Body of pancreas (tissue), 4 donors: Measurements from ENCODE around the gene CCNDBP1. TPM values are rescaled to one million over a fixed set of nuclear protein-coding genes. Genes with fewer than 3 reads are reported as not detected.

Experiments used
- ATAC-seq: fragments of 150-250 bp; one replicate; pipeline ENCODE4 v1.9.1; 2016
- DNase-seq, 4 donors: peaks; one replicate each; pipeline ENCODE4 v3.0.0-alpha.2; 2019
- H3K27ac ChIP-seq, 4 donors: fragments of 200-600 bp; sonication (generic); 1 replicate in 3 of 4; 2 replicates in 1 of 4; pipeline versions ENCODE4 v1.5.1 to v1.6.1; 2016 to 2019; ENCODE audit warnings: mild to moderate bottlenecking in 1 of 4, mixed read lengths in 1 of 4, moderate library complexity in 1 of 4
- H3K27me3 ChIP-seq, 2 donors: fragments of 200-600 bp; sonication (generic); one replicate each; pipeline ENCODE4 v1.6.0; 2016; ENCODE audit warnings: mild to moderate bottlenecking in 1 of 2
- H3K36me3 ChIP-seq, 2 donors: fragments of 200-600 bp; sonication (generic); replicated peaks in 1 of 2; 2 replicates each; pipeline ENCODE4 v1.5.1; 2016; ENCODE audit warnings: low read depth in 2 of 2; ENCODE audit not compliant: insufficient read depth in 1 of 2
- H3K4me1 ChIP-seq: fragments of 200-600 bp; sonication (generic); one replicate; pipeline ENCODE4 v1.6.0; 2016
- H3K4me3 ChIP-seq, 2 donors: fragments of 200-600 bp; sonication (generic); 1 replicate in 1 of 2; 2 replicates in 1 of 2; pipeline ENCODE4 v1.5.1; 2016 to 2019
- H3K9me3 ChIP-seq, 3 donors: fragments of 200-600 bp; sonication (generic); 1 replicate in 2 of 3; 2 replicates in 1 of 3; pipeline ENCODE4 v1.5.1; 2016
- POLR2A ChIP-seq, 3 donors: fragments of 450-650 bp; IDR thresholded peaks; one replicate each; pipeline ENCODE4 v1.6.1; 2016; ENCODE audit warnings: antibody characterized with exemption in 3 of 3, mild to moderate bottlenecking in 2 of 3
- WGBS, 2 donors: methylation state at CpG; one replicate each; pipeline ENCODE4 v1.1.5; 2017; 5-methylcytosine and 5-hydroxymethylcytosine counted together
- intact Hi-C: fragments of 100-400 bp; cut with DNase I; formaldehyde crosslinking; loops from one replicate; pipeline ENCODE4 v1.15.1; 2023
- total RNA-seq, 2 donors: library from RNA; depleted of rRNA; stranded (reverse); fragments of >200 nt; gene quantifications; one replicate each; pipeline ENCODE4 v1.1.0, GENCODE V29; 2016
- TF ChIP-seq, protein P1 (sequence below), 7 experiments: fragments of 450-650 bp in 4 of 7; fragments of 200-600 bp in 3 of 7; sonication (generic) in 3 of 7; IDR thresholded peaks; one replicate each; pipeline ENCODE4 v1.5.1; 2016 to 2019; ENCODE audit warnings: antibody characterized with exemption in 7 of 7

CCNDBP1 gene, protein sequence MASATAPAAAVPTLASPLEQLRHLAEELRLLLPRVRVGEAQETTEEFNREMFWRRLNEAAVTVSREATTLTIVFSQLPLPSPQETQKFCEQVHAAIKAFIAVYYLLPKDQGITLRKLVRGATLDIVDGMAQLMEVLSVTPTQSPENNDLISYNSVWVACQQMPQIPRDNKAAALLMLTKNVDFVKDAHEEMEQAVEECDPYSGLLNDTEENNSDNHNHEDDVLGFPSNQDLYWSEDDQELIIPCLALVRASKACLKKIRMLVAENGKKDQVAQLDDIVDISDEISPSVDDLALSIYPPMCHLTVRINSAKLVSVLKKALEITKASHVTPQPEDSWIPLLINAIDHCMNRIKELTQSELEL
- 10 to 100 TPM; 15.5 to 37.1 TPM for total RNA-seq

DNA sequence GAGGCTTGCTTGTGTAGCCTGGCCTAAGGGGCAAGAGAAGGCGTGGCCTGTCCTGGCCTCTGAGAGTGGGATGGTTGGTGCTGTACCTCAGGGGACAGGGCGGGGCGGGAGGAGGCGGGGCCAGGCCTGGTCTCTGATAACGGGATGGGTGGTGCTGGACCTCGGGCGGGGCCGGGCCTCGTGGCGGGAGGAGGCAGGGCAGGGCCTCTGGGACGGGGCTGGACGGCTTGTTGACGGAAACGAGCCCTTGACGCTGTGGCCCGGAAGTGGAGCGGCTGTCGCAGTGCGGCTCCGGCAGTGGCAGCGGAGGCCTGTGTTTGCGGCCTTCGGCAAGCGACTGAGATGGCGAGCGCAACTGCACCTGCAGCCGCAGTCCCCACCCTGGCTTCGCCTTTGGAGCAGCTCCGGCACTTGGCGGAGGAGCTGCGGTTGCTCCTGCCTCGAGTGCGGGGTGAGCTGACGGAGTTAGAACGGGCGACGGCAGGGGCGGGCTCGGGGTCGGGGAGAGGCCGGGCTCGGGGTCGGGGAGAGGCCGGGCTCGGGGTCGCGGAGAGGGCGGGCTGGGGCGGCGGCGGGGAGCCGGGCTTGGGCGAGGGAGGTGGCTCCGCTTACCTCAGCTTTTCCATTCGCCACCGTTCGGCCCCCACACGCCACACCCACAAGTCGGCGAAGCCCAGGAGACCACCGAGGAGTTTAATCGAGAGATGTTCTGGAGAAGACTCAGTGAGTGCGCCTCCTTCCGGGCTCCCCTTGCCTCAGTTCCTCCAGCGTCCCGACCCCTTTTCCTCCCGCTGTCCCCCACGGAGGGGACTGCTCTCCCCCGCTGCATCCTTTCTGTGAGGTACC is at the start of gene CCNDBP1:
Gene CCNDBP1 (plus strand): TSS at position 247 of the 846 bp plus-strand sequence. CDS start 96 bp downstream, at position 343.
- ATAC-seq (peak; percentile 99), DNase-seq (peak; percentile 96 to 99 (median 98))
- Histone ChIP-seq H3K4me1 (peaks cover 27% of the 10 kb centered on the region), H3K36me3 (peaks cover 6 to 9% of the 10 kb centered on the region in 2 donors), H3K27ac (peak within 1 kb of the TSS; percentile 77 to 89 (median 83)), H3K9me3 (no peaks in the 10 kb centered on the region), H3K4me3 (peak within 1 kb of the TSS; percentile 73 to 82), H3K27me3 (no peaks in the 10 kb centered on the region)
- intact Hi-C loops = no loop called here
- TF ChIP-seq, protein P1, sequence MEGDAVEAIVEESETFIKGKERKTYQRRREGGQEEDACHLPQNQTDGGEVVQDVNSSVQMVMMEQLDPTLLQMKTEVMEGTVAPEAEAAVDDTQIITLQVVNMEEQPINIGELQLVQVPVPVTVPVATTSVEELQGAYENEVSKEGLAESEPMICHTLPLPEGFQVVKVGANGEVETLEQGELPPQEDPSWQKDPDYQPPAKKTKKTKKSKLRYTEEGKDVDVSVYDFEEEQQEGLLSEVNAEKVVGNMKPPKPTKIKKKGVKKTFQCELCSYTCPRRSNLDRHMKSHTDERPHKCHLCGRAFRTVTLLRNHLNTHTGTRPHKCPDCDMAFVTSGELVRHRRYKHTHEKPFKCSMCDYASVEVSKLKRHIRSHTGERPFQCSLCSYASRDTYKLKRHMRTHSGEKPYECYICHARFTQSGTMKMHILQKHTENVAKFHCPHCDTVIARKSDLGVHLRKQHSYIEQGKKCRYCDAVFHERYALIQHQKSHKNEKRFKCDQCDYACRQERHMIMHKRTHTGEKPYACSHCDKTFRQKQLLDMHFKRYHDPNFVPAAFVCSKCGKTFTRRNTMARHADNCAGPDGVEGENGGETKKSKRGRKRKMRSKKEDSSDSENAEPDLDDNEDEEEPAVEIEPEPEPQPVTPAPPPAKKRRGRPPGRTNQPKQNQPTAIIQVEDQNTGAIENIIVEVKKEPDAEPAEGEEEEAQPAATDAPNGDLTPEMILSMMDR (IDR thresholded peaks at IDR 0.05) = peak in 4 of 7 experiments; percentile 11 to 39 (median 22)
- peak; percentile 80 to 93 (median 91) for TF ChIP-seq POLR2A (IDR thresholded peaks at IDR 0.05)
- WGBS, 2 donors = 1% methylated on average over 18 to 69 of the region's 69 CpGs

DNA sequence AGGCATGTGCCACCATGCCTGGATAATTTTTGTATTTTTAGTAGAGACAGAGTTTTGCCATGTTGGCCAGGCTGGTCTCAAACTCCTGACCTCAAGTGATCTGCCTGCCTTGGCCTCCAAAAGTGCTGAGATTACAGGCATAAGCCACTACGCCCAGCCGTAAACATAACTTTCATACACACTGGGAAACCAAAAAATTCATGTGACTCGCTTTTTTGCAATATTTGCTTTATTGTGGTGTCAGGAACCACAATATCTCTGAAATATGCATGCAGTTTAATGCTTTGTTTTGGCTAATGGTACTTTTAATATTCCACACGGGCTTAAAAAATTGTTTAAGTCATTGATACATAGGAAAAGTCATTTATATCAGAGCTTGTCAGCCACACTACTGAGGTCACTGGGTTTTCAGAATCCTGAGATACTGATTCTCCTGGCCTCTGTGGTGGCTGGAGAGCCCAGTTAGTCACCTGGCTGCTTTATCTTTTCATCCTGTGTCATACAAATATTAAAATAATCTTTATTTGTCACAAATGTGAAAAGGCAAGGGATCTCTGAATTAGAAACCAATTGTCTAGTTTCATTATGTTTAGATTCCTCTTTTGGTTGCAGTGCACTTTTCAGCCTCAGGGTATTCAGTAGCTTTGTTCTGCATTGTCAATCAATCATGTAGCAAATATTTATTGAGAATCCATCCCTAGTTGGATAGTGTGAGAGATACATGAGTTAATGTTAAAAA is 41.8 kb upstream of the CCNDBP1 start:
- WGBS, 2 donors = 85 to 90% methylated on average over 4 of the region's 4 CpGs
- Histone ChIP-seq H3K4me1 (no peaks in the 10 kb centered on the region), H3K4me3 (no peak overlapping the region), H3K27ac (no peak overlapping the region), H3K36me3 (peaks cover 8% of the 10 kb centered on the region in 2 donors), H3K27me3 (no peaks in the 10 kb centered on the region), H3K9me3 (no peaks in the 10 kb centered on the region)
- no peak for DNase-seq
- ATAC-seq = no peak
- TF ChIP-seq, protein P1 (IDR thresholded peaks at IDR 0.05) = no peak
- no peak for TF ChIP-seq POLR2A (IDR thresholded peaks at IDR 0.05)
- intact Hi-C loops = no loop called here

DNA sequence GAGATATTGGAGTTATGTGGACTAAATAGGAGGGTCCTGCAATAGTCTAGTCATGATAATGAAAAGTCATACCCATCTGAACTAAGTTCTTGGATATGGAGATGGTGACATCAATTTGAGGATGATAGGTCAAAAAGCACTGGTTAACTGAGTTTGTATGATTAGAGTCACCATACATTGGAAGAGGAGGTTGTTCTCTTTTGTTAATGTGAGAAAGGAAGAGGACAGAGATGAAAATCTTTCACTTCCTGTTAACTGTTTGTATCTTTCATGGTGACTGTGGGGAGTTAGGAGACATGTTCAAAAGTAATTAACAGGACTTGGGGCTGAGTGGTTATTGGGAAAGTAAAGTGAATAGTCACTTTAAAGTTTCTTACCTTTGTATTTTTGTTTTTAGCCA is 40.7 kb upstream of the CCNDBP1 start:
- Histone ChIP-seq H3K36me3 (peaks cover 8 to 12% of the 10 kb centered on the region in 2 donors), H3K27me3 (no peaks in the 10 kb centered on the region), H3K4me1 (no peaks in the 10 kb centered on the region), H3K4me3 (no peak overlapping the region), H3K27ac (no peak overlapping the region), H3K9me3 (no peaks in the 10 kb centered on the region)
- intact Hi-C loops = no loop called here
- DNase-seq (no peak), ATAC-seq (no peak)
- TF ChIP-seq POLR2A (IDR thresholded peaks at IDR 0.05) = no peak
- TF ChIP-seq, protein P1 (IDR thresholded peaks at IDR 0.05) = no peak

DNA sequence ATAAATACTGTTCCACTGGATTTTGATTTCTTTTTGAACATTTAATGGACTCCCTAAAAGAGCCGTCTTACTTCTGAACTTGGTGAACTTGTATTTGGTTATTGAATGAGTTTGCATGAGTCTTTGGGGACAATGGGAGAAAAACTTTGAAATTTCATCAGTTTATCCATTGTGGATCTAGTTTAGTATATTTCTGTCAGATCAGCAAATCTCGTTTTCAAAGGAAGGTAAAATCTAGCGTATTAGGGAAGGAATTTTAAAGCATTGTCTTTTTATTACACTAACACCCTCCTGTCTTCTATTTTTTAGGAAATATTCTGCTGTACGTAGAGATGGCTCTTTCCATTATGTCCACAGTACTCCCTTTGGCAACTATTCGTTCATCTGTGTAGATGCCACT is 39.0 kb upstream of the CCNDBP1 start:
- 83 to 89% methylated on average over 5 of the region's 5 CpGs for WGBS, 2 donors
- no peaks in the 10 kb centered on the region for H3K27me3 ChIP-seq
- H3K4me3 ChIP-seq = no peak overlapping the region
- H3K4me1 ChIP-seq = no peaks in the 10 kb centered on the region
- intact Hi-C loops = no loop called here
- no peaks in the 10 kb centered on the region for H3K9me3 ChIP-seq
- no peak overlapping the region for H3K27ac ChIP-seq
- ATAC-seq (no peak), DNase-seq (no peak)
- H3K36me3 ChIP-seq = peaks cover 0 to 7% of the 10 kb centered on the region in 2 donors
- no peak for TF ChIP-seq POLR2A (IDR thresholded peaks at IDR 0.05)
- TF ChIP-seq, protein P1 (IDR thresholded peaks at IDR 0.05) = no peak
